Large intestine (tissue), 3 donors: ENCODE data around the gene SLC43A2. TPM values are rescaled to one million over a fixed set of nuclear protein-coding genes. Genes with fewer than 3 reads are reported as not detected.

Source experiments
- DNase-seq, 2 donors: peaks; one replicate each; pipeline versions ENCODE4 v3.0.0 to v3.0.0-alpha.2; 2013
- H3K27ac ChIP-seq: one replicate; pipeline ENCODE4 v1.5.1; 2013; ENCODE audit warnings: low read length
- H3K27me3 ChIP-seq: 2 replicates; pipeline ENCODE4 v1.6.1; 2013; ENCODE audit warnings: low read length; ENCODE audit not compliant: control insufficient read depth, insufficient read depth
- H3K36me3 ChIP-seq: 2 replicates; pipeline ENCODE4 v1.6.1; 2013; ENCODE audit warnings: low read length; ENCODE audit not compliant: control insufficient read depth, insufficient read depth
- H3K4me1 ChIP-seq: one replicate; pipeline ENCODE4 v1.6.1; 2013; ENCODE audit warnings: low read length; ENCODE audit not compliant: control insufficient read depth, insufficient read depth
- H3K4me3 ChIP-seq: one replicate; pipeline ENCODE4 v1.5.1; 2013; ENCODE audit warnings: low read length
- H3K9me3 ChIP-seq: one replicate; pipeline ENCODE4 v1.6.1; 2013; ENCODE audit warnings: mild to moderate bottlenecking, low read depth, low read length, moderate library complexity; ENCODE audit not compliant: control insufficient read depth
- WGBS: methylation state at CpG from one replicate; pipeline ENCODE4 v1.1.5; 2013; ENCODE audit warnings: low lambda C conversion rate; ENCODE audit not compliant: insufficient coverage; 5-methylcytosine and 5-hydroxymethylcytosine counted together
- polyA plus RNA-seq: library from polyadenylated mRNA; unstranded; fragments of 120-200 nt; gene quantifications from one replicate; pipeline ENCODE4 v1.2.1, GENCODE V29; 2013

SLC43A2 gene
- polyA plus RNA-seq, 1 donor, result 80.3 TPM

DNA sequence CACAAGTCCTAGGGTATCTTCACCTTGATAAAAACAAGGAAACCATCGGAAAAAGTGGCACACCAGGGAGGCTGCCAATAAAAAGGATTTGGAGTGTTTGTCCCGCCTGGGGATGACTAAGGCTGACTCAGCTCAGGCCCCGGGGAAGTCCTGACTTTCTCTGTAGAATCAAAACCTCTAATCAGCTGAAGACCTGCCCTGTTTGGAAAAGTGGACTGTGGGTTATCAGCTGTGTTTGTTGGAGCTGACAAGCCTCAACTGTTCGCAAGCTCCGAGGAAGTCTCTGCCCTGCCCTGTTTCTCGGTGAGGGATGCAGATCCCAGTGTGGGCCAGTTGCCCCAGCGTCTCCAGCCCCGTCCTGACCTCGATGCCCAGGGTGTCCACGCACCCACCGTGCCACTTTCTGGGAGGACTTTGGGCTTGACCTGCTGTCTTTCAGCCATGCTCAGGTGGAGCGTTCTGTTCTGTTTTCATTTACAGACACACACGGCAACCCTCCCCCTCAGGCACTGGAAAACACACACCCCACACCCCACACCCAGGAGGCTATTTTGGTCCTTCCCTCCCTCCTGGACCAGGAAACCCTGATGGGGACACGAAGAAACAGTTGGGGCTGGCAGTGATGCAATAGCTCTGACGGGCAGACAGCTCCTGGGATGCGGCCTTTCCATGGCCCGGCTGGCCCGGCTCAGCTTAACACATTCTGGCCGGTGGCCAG is 38.4 kb downstream of the SLC43A2 start:
- H3K27me3 ChIP-seq, result no peaks in the 10 kb centered on the region
- WGBS, result no CpG with 5 or more reads among the region's 19 CpGs
- H3K27ac ChIP-seq, result peak overlapping the region; percentile 75
- H3K36me3 ChIP-seq, result peaks cover 48% of the 10 kb centered on the region
- H3K9me3 ChIP-seq, result peaks cover 6% of the 10 kb centered on the region
- peak; percentile 89 to 95 for DNase-seq
- peaks cover 52% of the 10 kb centered on the region for H3K4me1 ChIP-seq
- H3K4me3 ChIP-seq, result no peak overlapping the region

DNA sequence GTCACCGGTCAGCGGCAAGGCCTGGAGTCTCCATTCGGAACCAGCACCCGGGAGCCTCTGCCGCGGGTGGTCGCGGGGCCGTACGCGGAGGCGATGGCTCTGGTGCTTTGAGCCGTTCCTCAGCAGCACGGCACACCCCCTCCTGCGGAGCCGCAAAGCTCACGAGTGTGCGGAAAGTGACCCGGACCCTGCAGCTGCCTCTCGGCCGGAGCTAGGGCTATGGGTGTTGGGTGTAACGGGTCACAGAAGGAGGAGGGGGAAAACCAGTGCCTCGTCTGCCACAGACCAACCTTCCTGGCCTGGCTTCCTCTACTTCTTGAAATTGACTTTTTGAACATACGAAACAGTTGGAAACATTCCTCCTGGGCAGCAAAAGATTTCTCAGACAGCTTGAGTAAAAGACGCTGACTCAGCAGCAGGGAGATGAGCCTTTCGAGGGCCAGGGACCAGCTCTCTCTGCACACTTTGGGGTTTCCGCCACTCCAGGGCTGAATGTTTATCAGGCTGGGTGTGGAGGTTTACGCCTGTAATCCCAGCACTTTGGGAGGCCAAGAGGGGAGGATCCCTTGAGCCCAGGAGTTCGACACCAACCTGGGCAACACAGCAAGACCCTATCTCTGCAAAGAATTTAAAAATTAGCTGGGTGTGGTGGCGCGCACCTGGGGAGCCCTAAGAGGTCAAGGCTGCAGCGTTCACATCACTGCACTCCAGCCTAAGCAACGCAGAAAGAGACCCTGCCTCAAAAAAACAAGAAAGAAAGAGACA is 39.6 kb downstream of the SLC43A2 start:
- peaks cover 47% of the 10 kb centered on the region for H3K4me1 ChIP-seq
- H3K27me3 ChIP-seq, result no peaks in the 10 kb centered on the region
- H3K9me3 ChIP-seq, result peaks cover 6% of the 10 kb centered on the region
- DNase-seq, result no peak
- no peak overlapping the region for H3K4me3 ChIP-seq
- WGBS, result no CpG with 5 or more reads among the region's 33 CpGs
- no peak overlapping the region for H3K27ac ChIP-seq
- peaks cover 55% of the 10 kb centered on the region for H3K36me3 ChIP-seq

DNA sequence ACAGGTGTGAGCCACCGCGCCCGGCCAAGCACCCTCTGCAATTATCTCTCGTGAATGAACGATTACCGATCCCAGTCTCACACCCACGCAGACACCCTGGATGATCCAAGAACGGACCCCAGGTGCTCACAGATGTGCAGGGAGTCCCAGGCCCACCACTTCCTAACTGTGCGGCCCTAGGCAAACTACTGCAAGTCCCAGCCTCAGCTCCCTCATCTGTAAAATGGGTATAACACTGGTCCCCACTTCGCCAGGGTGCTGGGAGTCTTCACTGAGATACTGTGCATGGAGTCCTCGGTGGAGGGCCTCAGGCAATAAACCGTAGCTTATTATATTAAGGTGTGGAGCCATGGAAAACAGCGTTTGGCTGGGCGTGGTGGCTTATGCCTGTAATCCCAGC is 44.5 kb downstream of the SLC43A2 start:
- Histone ChIP-seq H3K4me1 (peaks cover 10% of the 10 kb centered on the region), H3K27ac (no peak overlapping the region), H3K27me3 (no peaks in the 10 kb centered on the region), H3K9me3 (peaks cover 5% of the 10 kb centered on the region), H3K36me3 (peaks cover 56% of the 10 kb centered on the region), H3K4me3 (no peak overlapping the region)
- no CpG with 5 or more reads among the region's 14 CpGs for WGBS
- no peak for DNase-seq

DNA sequence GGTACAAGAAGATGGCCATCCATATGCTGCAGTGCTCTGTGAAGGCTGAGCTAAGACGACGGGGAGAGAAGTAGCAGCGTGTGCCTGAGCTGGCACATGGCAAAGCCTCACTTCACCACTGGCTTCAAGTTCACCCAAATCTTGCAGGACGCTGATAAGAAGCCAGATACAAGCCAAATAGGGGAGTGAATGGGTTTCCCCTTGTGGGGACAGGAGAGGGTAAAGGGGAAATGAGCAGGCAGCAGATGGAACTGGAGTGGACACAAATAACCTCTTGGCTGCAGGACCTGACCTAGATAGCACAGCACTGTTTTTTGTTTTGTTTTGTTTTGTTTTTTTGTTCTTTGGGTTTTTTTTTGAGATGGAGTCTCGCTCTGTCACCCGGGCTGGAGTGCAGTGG is 45.1 kb downstream of the SLC43A2 start:
- no peak overlapping the region for H3K4me3 ChIP-seq
- DNase-seq, result no peak
- H3K36me3 ChIP-seq, result peaks cover 51% of the 10 kb centered on the region
- H3K27me3 ChIP-seq, result no peaks in the 10 kb centered on the region
- peaks cover 8% of the 10 kb centered on the region for H3K4me1 ChIP-seq
- no CpG with 5 or more reads among the region's 6 CpGs for WGBS
- H3K27ac ChIP-seq, result no peak overlapping the region
- peaks cover 2% of the 10 kb centered on the region for H3K9me3 ChIP-seq

DNA sequence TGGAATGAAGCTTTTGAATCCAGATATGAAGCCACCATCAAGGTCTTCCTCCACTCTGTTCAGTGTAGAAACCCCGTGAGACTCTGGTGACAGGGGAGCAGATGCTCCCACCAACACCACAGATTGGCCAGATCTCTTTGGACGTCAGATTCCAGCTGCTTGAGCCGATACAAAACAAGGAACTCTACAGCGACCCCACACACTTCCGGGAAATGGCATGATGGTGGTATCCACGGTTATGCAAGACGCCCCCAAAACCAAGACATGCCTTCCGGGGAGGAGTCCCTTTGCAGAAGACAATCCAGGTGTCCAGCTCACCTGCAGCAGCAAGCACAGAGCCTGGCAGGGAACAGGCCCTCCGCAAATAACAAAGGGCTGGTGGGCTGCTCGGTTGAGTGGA is 46.3 kb downstream of the SLC43A2 start:
- WGBS, result no CpG with 5 or more reads among the region's 10 CpGs
- H3K4me3 ChIP-seq, result no peak overlapping the region
- H3K36me3 ChIP-seq, result peaks cover 52% of the 10 kb centered on the region
- no peak overlapping the region for H3K27ac ChIP-seq
- no peak for DNase-seq
- H3K9me3 ChIP-seq, result peaks cover 2% of the 10 kb centered on the region
- peaks cover 6% of the 10 kb centered on the region for H3K4me1 ChIP-seq
- H3K27me3 ChIP-seq, result no peaks in the 10 kb centered on the region

DNA sequence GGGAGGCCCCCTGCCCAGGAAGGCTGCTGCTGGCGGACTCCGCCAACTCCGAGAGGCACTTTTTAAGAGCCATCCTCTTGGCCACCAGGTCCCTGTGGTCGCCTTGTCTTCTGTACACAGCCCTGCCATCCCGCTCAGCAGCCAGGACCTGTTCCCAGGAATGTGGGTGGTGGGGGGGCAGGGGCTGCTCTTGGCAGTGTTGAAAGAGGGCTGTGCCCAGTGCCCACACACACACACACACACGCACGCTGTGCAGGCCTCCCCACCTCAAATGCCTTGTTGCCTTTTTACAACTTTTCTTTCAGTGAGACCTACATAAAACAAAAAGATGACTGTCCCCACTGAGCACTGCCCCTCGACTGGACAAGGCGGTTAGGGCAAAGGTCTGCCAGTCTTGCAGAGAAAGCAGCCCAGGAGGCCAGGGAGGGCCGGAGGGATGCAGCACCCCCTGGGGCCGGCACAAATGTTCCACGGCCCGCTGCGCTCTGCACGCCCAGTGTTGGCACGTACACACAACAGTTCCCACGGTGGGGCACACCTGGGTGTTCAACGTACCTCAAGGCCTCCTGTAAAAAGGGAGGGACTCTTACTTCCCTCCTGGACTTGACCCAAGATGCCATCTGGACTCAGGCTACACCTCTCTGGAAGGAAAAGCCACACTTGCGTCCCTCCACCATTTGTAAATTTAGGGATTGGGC is 47.5 kb downstream of the SLC43A2 start:
- Histone ChIP-seq H3K4me1 (peaks cover 4% of the 10 kb centered on the region), H3K36me3 (peaks cover 46% of the 10 kb centered on the region), H3K9me3 (peaks cover 2% of the 10 kb centered on the region), H3K27ac (no peak overlapping the region), H3K4me3 (no peak overlapping the region), H3K27me3 (no peaks in the 10 kb centered on the region)
- no CpG with 5 or more reads among the region's 19 CpGs for WGBS
- no peak for DNase-seq

DNA sequence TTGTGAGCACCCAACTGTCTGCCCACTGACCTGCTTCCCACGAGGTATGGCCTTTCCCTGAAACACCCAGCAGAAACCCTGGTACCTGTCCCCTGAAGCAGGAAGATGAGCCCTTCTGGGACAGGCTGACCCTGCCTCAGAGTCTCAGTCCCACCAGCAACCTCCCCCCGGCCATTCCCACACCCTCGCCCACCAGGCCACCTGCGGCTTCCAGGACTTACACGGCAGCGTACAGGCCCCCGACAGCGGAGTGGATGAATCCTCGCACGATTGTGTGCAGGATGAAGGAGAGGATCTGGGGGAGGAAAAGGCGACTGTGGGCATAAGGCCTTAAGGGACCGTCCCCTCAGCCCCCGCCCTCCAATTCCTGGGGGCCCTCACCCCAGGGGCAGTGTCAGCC is 50.6 kb downstream of the SLC43A2 start:
- H3K4me1 ChIP-seq, result peaks cover 7% of the 10 kb centered on the region
- no peaks in the 10 kb centered on the region for H3K27me3 ChIP-seq
- H3K4me3 ChIP-seq, result no peak overlapping the region
- no peak for DNase-seq
- no CpG with 5 or more reads among the region's 13 CpGs for WGBS
- peaks cover 30% of the 10 kb centered on the region for H3K36me3 ChIP-seq
- H3K27ac ChIP-seq, result no peak overlapping the region
- H3K9me3 ChIP-seq, result peaks cover 9% of the 10 kb centered on the region

DNA sequence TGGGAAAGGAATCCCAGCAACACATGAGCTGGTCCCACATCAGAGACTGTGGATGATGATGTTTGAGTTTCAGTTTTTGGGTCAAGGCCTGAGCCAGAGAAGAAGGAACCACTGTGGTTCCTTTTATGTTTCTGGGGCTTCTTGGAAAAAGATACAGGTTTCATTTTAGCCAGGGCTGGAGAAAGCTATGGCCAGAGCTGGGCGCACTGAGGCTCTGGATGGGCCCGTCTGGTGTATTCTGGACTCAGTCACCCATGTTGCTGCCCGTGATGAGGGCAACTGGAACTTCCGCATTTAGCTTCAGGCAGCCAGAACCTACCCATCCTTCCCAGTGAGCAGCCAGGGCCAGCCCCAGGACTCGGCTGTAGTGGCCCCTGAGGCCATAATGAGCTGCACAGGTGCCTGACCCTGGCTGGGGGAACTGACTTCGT is 51.0 kb downstream of the SLC43A2 start:
- no peak overlapping the region for H3K4me3 ChIP-seq
- peaks cover 29% of the 10 kb centered on the region for H3K36me3 ChIP-seq
- no CpG with 5 or more reads among the region's 6 CpGs for WGBS
- no peak for DNase-seq
- H3K27ac ChIP-seq, result no peak overlapping the region
- H3K27me3 ChIP-seq, result no peaks in the 10 kb centered on the region
- H3K9me3 ChIP-seq, result peaks cover 9% of the 10 kb centered on the region
- peaks cover 7% of the 10 kb centered on the region for H3K4me1 ChIP-seq

DNA sequence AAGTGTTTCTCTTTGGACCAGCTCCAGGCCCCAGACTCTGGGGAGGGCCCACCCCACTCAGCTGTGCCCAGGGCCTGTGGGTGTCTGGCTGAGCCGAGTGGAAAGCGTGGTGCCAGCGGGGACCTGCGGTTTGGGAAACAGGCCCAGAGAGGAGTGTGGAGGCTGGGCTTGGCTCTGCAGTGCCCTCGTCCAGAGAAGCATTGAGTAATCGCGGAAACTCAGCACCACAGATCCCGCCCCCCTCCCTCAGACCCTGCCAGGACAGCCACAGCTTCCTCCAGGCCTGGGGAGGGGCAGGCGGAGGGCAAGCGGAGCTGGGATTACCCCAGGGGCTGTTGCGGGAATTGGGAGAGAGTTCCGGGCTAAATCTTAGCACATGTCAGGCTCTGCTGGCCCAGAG is 51.5 kb downstream of the SLC43A2 start:
- H3K4me1 ChIP-seq, result peaks cover 7% of the 10 kb centered on the region
- H3K27ac ChIP-seq, result no peak overlapping the region
- H3K27me3 ChIP-seq, result no peaks in the 10 kb centered on the region
- no CpG with 5 or more reads among the region's 12 CpGs for WGBS
- no peak for DNase-seq
- peaks cover 9% of the 10 kb centered on the region for H3K9me3 ChIP-seq
- no peak overlapping the region for H3K4me3 ChIP-seq
- peaks cover 28% of the 10 kb centered on the region for H3K36me3 ChIP-seq

DNA sequence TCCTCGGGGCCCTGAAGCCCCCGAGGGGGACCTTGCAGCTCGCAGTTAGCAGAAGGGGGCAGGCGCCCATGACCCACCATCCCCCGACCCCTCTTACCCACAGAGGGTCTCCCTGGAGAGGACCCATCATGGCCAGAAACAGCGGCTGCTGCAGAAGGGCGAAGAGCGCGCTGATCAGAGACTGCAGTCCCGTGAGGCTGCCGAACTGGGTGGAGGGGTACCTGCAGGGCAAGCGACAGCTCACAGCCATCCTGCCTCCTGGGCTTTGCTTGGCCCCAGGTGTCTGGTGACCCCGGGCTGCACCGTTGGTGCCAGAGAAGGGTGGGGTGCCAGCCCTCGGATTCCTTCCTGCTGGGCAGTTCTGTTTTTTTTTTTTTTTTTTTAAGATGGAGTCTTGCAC is 52.1 kb downstream of the SLC43A2 start:
- H3K4me1 ChIP-seq, result peaks cover 7% of the 10 kb centered on the region
- no peak overlapping the region for H3K27ac ChIP-seq
- no CpG with 5 or more reads among the region's 15 CpGs for WGBS

More for the DNA sequence above, 52.1 kb downstream of the SLC43A2 start:
- H3K27me3 ChIP-seq, result no peaks in the 10 kb centered on the region
- H3K9me3 ChIP-seq, result peaks cover 9% of the 10 kb centered on the region
- no peak overlapping the region for H3K4me3 ChIP-seq
- DNase-seq, result no peak
- H3K36me3 ChIP-seq, result peaks cover 25% of the 10 kb centered on the region
